Calu3 (cell line): ENCODE results near the gene FYN. TPM values are rescaled to one million over a fixed set of nuclear protein-coding genes. Genes with fewer than 3 reads are reported as not detected.

Experiments
- BruUV-seq: library from RNA; stranded (reverse); fragments of 400-500 nt; replicated peaks from 2 replicates; lab custom pipeline; 2021; lab: Mats Ljungman, UMichigan
- CTCF ChIA-PET: fragments of 300-600 bp; sonication (Branson Sonifier 250); formaldehyde crosslinking; loops from one replicate; lab custom pipeline; 2022; ENCODE audit warnings: antibody characterized with exemption; lab: Charles Lee
- DNase-seq: peaks from one replicate; pipeline ENCODE4 v3.0.0; 2022
- H3K27ac Mint-ChIP-seq: one replicate; pipeline ENCODE4 v1.8.0; 2022; ENCODE audit warnings: mixed read lengths; ENCODE audit not compliant: unreplicated experiment
- H3K27me3 Mint-ChIP-seq: one replicate; pipeline ENCODE4 v1.8.0; 2022; ENCODE audit warnings: mixed read lengths; ENCODE audit not compliant: unreplicated experiment
- H3K36me3 Mint-ChIP-seq: one replicate; pipeline ENCODE4 v1.8.0; 2022; ENCODE audit warnings: mild to moderate bottlenecking, moderate library complexity, mixed read lengths; ENCODE audit not compliant: insufficient read depth, unreplicated experiment
- H3K4me1 Mint-ChIP-seq: one replicate; pipeline ENCODE4 v1.8.0; 2022; ENCODE audit warnings: mild to moderate bottlenecking, low read depth, mixed read lengths; ENCODE audit not compliant: unreplicated experiment
- H3K4me3 Mint-ChIP-seq: one replicate; pipeline ENCODE4 v1.8.0; 2022; ENCODE audit warnings: mild to moderate bottlenecking, low read depth, moderate library complexity, mixed read lengths; ENCODE audit not compliant: unreplicated experiment
- H3K9me3 Mint-ChIP-seq: one replicate; pipeline ENCODE4 v1.8.0; 2022; ENCODE audit warnings: low read depth, mixed read lengths; ENCODE audit not compliant: unreplicated experiment
- CTCF ChIP-seq: fragments of 200-600 bp; IDR thresholded peaks from one replicate; pipeline ENCODE4 v1.8.0; 2022; ENCODE audit warnings: antibody characterized with exemption; ENCODE audit not compliant: unreplicated experiment
- intact Hi-C: fragments of 100-400 bp; cut with micrococcal nuclease; formaldehyde crosslinking; loops from one replicate; pipeline ENCODE4 v1.10.0; 2022; ENCODE audit not compliant: unreplicated experiment
- total RNA-seq: library from RNA; stranded (reverse); gene quantifications from 2 replicates; pipeline ENCODE4 v1.2.3, GENCODE V29; 2022

Gene FYN
- total RNA-seq, 1 experiment from 2014 or later = 61.0 TPM

GRCh38 chr6:111782887-111783466 is 90.3 kb downstream of the FYN start:
- Mint-ChIP-seq H3K9me3 (no peaks in the 10 kb centered on the region), H3K27ac (no peak overlapping the region), H3K27me3 (no peaks in the 10 kb centered on the region), H3K36me3 (no peaks in the 10 kb centered on the region), H3K4me3 (no peak overlapping the region), H3K4me1 (peaks cover 9% of the 10 kb centered on the region)
- DNase-seq = no peak
- no TSS peak for BruUV-seq
- no peak for TF ChIP-seq CTCF
- intact Hi-C loops = no loop called here
- CTCF ChIA-PET = no interaction called here

GRCh38 chr6:111782192-111782809 is 91.0 kb downstream of the FYN start:
- intact Hi-C loops = no loop called here
- Mint-ChIP-seq H3K27me3 (no peaks in the 10 kb centered on the region), H3K27ac (no peak overlapping the region), H3K4me1 (peaks cover 15% of the 10 kb centered on the region), H3K4me3 (no peak overlapping the region), H3K9me3 (no peaks in the 10 kb centered on the region), H3K36me3 (no peaks in the 10 kb centered on the region)
- BruUV-seq = no TSS peak
- TF ChIP-seq CTCF = no peak
- DNase-seq = no peak
- CTCF ChIA-PET = interaction anchor here (0.7 kb wide), 1 partner anchor 8 kb away, joined by 4 read pairs; no protein-coding TSS in a partner anchor

- no peaks in the 10 kb centered on the region for H3K9me3 Mint-ChIP-seq
- peaks cover 26% of the 10 kb centered on the region for H3K4me1 Mint-ChIP-seq
- no peak for TF ChIP-seq CTCF
- no peak for DNase-seq
- no peaks in the 10 kb centered on the region for H3K36me3 Mint-ChIP-seq
- intact Hi-C loops = no loop called here
- H3K27ac Mint-ChIP-seq = no peak overlapping the region
- CTCF ChIA-PET = no interaction called here
- no peak overlapping the region for H3K4me3 Mint-ChIP-seq
- BruUV-seq = no TSS peak
- H3K27me3 Mint-ChIP-seq = no peaks in the 10 kb centered on the region
Observed at GRCh38 chr6:111781041-111781708, 92.1 kb downstream of the FYN start.

- Mint-ChIP-seq H3K36me3 (no peaks in the 10 kb centered on the region), H3K4me1 (peaks cover 26% of the 10 kb centered on the region), H3K9me3 (no peaks in the 10 kb centered on the region), H3K27ac (no peak overlapping the region), H3K27me3 (no peaks in the 10 kb centered on the region), H3K4me3 (no peak overlapping the region)
- intact Hi-C loops = no loop called here
- DNase-seq = no peak
- CTCF ChIA-PET = no interaction called here
- no peak for TF ChIP-seq CTCF
- BruUV-seq = no TSS peak
Observed at GRCh38 chr6:111780393-111780792, 92.9 kb downstream of the FYN start.
